ENCODE data around the gene MED14.
A peak's percentile ranks its signal among the peaks of the same experiment; 100 is the strongest.

MED14 gene

DNA sequence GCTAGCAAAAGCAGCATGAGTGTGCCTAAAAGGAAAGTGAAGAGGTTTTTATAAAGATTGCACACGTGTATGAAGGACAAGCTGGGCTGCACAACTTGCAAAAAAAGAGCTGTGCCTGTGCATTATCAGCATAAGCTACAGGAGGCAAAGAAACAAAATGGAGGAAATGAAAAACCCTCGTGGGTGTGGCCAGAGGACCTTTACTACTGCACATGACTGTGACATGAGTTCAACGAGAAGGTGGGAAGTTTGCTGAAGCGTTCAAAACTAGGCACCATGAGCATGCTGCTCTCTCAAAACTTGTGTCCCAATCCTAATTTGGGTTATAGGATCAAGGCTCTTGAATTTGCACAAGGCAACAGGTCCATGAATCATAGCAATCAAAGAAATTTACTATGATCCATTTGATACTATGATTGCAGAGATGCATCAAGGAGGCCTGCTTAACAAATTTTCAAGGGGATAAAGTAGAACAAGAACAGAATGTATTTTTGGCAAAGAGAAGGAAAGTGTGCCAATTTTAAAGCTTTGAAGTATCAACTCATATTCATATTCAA is 49.9 kb downstream of the MED14 start:
- TF ChIP-seq, protein P1, sequence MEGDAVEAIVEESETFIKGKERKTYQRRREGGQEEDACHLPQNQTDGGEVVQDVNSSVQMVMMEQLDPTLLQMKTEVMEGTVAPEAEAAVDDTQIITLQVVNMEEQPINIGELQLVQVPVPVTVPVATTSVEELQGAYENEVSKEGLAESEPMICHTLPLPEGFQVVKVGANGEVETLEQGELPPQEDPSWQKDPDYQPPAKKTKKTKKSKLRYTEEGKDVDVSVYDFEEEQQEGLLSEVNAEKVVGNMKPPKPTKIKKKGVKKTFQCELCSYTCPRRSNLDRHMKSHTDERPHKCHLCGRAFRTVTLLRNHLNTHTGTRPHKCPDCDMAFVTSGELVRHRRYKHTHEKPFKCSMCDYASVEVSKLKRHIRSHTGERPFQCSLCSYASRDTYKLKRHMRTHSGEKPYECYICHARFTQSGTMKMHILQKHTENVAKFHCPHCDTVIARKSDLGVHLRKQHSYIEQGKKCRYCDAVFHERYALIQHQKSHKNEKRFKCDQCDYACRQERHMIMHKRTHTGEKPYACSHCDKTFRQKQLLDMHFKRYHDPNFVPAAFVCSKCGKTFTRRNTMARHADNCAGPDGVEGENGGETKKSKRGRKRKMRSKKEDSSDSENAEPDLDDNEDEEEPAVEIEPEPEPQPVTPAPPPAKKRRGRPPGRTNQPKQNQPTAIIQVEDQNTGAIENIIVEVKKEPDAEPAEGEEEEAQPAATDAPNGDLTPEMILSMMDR (IDR thresholded peaks at IDR 0.05; ENCODE audit: low read depth, low read length), result no peak
- DNase-seq, result no peak
- no peak overlapping the region for H3K4me3 ChIP-seq (ENCODE audit: low read depth, low read length)
- no peaks in the 10 kb centered on the region for H3K9me3 ChIP-seq
- H3K27me3 ChIP-seq, result no peaks in the 10 kb centered on the region
- no peaks in the 10 kb centered on the region for H3K4me1 ChIP-seq
- H3K36me3 ChIP-seq, result peaks cover 5% of the 10 kb centered on the region; the same call in 1 of the 2 replicates

DNA sequence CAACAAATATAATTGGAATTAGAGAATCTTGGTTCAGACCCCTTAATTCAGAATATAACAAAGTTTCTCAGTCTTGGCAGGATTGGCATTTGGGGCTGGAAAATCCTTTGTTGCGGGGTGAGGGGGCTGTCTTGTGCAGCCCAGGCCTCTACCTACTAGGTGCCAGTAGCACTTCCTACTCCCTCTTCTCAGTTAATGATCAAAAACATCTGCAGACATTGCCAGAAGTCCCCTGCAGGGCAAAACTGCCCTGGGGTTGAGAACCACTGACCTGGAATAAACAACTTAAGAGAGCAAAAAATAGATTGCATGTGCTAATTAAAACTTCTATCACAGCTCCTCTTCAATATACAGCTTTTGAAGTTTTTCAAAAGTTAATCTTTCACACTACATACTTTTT is 51.2 kb downstream of the MED14 start:
- no peaks in the 10 kb centered on the region for H3K9me3 ChIP-seq
- peaks cover 2% of the 10 kb centered on the region; the same call in 1 of the 2 replicates for H3K36me3 ChIP-seq
- TF ChIP-seq, protein P1 (IDR thresholded peaks at IDR 0.05; ENCODE audit: low read depth, low read length), result no peak
- H3K27me3 ChIP-seq, result no peaks in the 10 kb centered on the region
- no peak overlapping the region for H3K4me3 ChIP-seq (ENCODE audit: low read depth, low read length)
- H3K4me1 ChIP-seq, result no peaks in the 10 kb centered on the region
- no peak for DNase-seq

DNA sequence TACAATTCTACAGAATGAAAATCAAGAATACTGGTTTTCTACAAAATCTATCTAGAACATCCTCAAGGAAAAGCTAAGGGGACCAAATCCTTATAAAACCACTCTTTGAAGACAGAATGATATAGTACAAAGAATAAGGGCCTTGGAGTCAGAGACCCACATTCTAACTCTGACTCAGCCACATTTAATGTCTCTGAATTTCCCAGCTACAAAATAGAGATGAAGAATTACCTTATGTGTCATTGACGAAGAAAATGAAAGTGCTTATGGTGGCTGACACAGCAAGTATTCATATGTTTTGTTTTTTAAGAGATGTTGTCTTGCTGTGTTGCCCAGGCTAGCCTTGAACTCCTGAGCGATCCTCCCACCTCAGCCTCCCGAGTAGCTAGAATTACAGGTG is 52.1 kb downstream of the MED14 start:
- TF ChIP-seq, protein P1 (IDR thresholded peaks at IDR 0.05; ENCODE audit: low read depth, low read length), result no peak
- Histone ChIP-seq H3K36me3 (peaks cover under 1% of the 10 kb centered on the region; the same call in 1 of the 2 replicates), H3K9me3 (no peaks in the 10 kb centered on the region), H3K4me1 (no peaks in the 10 kb centered on the region), H3K27me3 (no peaks in the 10 kb centered on the region), H3K4me3 (ENCODE audit: low read depth, low read length) (no peak overlapping the region)
- no peak for DNase-seq

DNA sequence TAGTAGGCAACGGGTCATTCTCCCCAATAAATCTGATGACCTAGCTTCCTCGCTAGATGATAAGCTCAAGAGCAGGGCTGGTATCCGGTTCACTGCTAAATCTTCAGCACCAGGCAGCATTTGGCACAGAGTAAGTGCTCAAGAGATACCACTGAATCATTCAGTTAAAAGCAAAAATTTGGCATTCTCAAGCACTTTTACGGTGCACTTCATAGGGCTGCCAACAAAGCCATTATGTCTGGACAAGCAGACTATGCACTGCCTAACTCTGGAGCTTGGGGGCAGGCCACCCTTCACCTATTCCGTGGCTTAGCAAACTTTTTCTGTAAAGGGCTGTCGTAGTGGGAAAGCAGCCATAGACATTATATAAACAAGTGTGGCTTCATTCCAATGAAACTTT is 64.2 kb downstream of the MED14 start:
- H3K36me3 ChIP-seq, result no peaks in the 10 kb centered on the region; the same call in none of the 2 replicates
- DNase-seq, result peak; percentile 19
- H3K9me3 ChIP-seq, result no peaks in the 10 kb centered on the region
- TF ChIP-seq, protein P1 (IDR thresholded peaks at IDR 0.05; ENCODE audit: low read depth, low read length), result no peak; the same call in 1 of the 2 replicates
- no peaks in the 10 kb centered on the region for H3K4me1 ChIP-seq
- no peak overlapping the region for H3K4me3 ChIP-seq (ENCODE audit: low read depth, low read length)
- H3K27me3 ChIP-seq, result no peaks in the 10 kb centered on the region

DNA sequence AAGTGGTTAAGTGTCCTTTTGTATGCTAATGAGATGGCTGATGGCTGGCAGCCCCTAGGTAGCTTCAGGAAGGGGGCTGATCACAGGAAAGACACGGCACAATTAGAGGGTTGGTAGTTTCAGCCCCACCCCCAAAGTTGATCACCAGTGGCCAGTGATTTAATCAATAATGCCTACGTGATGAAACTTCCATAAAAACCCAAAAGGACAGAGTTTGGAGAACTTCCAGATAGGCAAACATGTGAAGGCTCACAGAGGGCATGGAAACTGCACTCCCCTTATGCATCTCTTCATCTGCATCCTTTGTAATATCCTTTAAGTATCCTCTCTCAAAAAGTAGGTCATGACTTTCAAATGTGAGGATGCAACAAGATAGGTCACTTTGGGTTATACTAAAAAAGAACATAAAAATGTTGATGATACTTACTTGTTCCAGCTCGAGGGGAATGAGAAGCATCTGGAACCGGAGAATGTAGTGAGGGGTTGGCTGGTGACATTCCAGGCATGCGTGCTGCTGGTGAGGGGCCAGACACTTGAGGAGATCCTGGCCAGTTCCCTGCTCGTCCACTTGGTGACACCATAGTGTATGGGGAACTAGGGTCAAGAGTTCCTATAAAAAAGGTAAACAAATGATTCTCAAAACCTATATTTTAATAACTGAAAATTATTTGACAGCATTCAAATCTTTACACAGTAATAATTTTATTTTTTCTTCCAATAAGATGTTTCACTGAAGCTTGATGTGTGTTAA is 71.3 kb downstream of the MED14 start:
- TF ChIP-seq, protein P1 (IDR thresholded peaks at IDR 0.05; ENCODE audit: low read depth, low read length), result peak; percentile 49
- Histone ChIP-seq H3K27me3 (no peaks in the 10 kb centered on the region), H3K4me1 (no peaks in the 10 kb centered on the region), H3K4me3 (ENCODE audit: low read depth, low read length) (no peak overlapping the region), H3K9me3 (no peaks in the 10 kb centered on the region), H3K36me3 (peaks cover 9% of the 10 kb centered on the region; the same call in 1 of the 2 replicates)
- DNase-seq, result peak; percentile 22
